ENCODE results near the gene UPK3A.

DNA sequence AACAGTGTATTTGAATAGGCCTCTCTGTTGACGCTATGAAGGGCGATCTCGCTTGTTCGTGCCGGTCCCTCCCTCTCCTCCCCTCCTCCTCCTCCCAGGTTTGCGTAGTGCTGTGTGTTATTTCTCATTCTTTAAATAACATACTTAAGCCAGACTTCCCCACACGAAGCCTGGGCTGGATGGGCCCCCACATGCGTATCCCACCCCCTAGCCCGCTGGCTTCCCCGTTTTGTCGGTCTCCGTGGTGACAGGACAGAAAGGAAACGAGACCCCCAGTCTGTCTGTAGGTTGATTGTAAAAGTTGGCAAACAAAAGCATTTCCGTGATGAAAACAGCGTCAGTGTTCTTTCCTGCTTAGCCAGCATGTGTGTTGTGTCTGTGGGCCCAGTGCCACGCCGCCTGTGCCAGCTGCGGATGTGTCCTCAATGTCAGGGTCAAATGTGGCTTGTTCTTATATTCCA is 52.3 kb downstream of the UPK3A start:
- TF ChIP-seq POLR2AphosphoS5 (IDR thresholded peaks at IDR 0.05; ENCODE audit: low read depth) (no peak), EZH2 (IDR thresholded peaks at IDR 0.05; ENCODE audit: low read depth, unreplicated experiment) (no peak), ZNF331 (CRISPR knock-in tag; IDR thresholded peaks at IDR 0.05; ENCODE audit: low read depth) (no peak), JUNB (IDR thresholded peaks at IDR 0.05; ENCODE audit: unreplicated experiment) (no peak), EZH2phosphoT487 (IDR thresholded peaks at IDR 0.05; ENCODE audit: unreplicated experiment) (no peak), CREB1 (CRISPR knock-in tag; IDR thresholded peaks at IDR 0.05; ENCODE audit: low read depth) (no peak), NANOG (IDR thresholded peaks at IDR 0.05; ENCODE audit: borderline replicate concordance) (no peak), STAT1 (IDR thresholded peaks at IDR 0.05; ENCODE audit: unreplicated experiment) (no peak)
- TF ChIP-seq, protein P1, sequence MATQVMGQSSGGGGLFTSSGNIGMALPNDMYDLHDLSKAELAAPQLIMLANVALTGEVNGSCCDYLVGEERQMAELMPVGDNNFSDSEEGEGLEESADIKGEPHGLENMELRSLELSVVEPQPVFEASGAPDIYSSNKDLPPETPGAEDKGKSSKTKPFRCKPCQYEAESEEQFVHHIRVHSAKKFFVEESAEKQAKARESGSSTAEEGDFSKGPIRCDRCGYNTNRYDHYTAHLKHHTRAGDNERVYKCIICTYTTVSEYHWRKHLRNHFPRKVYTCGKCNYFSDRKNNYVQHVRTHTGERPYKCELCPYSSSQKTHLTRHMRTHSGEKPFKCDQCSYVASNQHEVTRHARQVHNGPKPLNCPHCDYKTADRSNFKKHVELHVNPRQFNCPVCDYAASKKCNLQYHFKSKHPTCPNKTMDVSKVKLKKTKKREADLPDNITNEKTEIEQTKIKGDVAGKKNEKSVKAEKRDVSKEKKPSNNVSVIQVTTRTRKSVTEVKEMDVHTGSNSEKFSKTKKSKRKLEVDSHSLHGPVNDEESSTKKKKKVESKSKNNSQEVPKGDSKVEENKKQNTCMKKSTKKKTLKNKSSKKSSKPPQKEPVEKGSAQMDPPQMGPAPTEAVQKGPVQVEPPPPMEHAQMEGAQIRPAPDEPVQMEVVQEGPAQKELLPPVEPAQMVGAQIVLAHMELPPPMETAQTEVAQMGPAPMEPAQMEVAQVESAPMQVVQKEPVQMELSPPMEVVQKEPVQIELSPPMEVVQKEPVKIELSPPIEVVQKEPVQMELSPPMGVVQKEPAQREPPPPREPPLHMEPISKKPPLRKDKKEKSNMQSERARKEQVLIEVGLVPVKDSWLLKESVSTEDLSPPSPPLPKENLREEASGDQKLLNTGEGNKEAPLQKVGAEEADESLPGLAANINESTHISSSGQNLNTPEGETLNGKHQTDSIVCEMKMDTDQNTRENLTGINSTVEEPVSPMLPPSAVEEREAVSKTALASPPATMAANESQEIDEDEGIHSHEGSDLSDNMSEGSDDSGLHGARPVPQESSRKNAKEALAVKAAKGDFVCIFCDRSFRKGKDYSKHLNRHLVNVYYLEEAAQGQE (IDR thresholded peaks at IDR 0.05; ENCODE audit: unreplicated experiment), result no peak
- TF ChIP-seq, protein P2, sequence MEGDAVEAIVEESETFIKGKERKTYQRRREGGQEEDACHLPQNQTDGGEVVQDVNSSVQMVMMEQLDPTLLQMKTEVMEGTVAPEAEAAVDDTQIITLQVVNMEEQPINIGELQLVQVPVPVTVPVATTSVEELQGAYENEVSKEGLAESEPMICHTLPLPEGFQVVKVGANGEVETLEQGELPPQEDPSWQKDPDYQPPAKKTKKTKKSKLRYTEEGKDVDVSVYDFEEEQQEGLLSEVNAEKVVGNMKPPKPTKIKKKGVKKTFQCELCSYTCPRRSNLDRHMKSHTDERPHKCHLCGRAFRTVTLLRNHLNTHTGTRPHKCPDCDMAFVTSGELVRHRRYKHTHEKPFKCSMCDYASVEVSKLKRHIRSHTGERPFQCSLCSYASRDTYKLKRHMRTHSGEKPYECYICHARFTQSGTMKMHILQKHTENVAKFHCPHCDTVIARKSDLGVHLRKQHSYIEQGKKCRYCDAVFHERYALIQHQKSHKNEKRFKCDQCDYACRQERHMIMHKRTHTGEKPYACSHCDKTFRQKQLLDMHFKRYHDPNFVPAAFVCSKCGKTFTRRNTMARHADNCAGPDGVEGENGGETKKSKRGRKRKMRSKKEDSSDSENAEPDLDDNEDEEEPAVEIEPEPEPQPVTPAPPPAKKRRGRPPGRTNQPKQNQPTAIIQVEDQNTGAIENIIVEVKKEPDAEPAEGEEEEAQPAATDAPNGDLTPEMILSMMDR (conservative IDR thresholded peaks at IDR 0.05; ENCODE audit: low read depth in 2 of 2), result no peak
- TF ChIP-seq, protein P3, sequence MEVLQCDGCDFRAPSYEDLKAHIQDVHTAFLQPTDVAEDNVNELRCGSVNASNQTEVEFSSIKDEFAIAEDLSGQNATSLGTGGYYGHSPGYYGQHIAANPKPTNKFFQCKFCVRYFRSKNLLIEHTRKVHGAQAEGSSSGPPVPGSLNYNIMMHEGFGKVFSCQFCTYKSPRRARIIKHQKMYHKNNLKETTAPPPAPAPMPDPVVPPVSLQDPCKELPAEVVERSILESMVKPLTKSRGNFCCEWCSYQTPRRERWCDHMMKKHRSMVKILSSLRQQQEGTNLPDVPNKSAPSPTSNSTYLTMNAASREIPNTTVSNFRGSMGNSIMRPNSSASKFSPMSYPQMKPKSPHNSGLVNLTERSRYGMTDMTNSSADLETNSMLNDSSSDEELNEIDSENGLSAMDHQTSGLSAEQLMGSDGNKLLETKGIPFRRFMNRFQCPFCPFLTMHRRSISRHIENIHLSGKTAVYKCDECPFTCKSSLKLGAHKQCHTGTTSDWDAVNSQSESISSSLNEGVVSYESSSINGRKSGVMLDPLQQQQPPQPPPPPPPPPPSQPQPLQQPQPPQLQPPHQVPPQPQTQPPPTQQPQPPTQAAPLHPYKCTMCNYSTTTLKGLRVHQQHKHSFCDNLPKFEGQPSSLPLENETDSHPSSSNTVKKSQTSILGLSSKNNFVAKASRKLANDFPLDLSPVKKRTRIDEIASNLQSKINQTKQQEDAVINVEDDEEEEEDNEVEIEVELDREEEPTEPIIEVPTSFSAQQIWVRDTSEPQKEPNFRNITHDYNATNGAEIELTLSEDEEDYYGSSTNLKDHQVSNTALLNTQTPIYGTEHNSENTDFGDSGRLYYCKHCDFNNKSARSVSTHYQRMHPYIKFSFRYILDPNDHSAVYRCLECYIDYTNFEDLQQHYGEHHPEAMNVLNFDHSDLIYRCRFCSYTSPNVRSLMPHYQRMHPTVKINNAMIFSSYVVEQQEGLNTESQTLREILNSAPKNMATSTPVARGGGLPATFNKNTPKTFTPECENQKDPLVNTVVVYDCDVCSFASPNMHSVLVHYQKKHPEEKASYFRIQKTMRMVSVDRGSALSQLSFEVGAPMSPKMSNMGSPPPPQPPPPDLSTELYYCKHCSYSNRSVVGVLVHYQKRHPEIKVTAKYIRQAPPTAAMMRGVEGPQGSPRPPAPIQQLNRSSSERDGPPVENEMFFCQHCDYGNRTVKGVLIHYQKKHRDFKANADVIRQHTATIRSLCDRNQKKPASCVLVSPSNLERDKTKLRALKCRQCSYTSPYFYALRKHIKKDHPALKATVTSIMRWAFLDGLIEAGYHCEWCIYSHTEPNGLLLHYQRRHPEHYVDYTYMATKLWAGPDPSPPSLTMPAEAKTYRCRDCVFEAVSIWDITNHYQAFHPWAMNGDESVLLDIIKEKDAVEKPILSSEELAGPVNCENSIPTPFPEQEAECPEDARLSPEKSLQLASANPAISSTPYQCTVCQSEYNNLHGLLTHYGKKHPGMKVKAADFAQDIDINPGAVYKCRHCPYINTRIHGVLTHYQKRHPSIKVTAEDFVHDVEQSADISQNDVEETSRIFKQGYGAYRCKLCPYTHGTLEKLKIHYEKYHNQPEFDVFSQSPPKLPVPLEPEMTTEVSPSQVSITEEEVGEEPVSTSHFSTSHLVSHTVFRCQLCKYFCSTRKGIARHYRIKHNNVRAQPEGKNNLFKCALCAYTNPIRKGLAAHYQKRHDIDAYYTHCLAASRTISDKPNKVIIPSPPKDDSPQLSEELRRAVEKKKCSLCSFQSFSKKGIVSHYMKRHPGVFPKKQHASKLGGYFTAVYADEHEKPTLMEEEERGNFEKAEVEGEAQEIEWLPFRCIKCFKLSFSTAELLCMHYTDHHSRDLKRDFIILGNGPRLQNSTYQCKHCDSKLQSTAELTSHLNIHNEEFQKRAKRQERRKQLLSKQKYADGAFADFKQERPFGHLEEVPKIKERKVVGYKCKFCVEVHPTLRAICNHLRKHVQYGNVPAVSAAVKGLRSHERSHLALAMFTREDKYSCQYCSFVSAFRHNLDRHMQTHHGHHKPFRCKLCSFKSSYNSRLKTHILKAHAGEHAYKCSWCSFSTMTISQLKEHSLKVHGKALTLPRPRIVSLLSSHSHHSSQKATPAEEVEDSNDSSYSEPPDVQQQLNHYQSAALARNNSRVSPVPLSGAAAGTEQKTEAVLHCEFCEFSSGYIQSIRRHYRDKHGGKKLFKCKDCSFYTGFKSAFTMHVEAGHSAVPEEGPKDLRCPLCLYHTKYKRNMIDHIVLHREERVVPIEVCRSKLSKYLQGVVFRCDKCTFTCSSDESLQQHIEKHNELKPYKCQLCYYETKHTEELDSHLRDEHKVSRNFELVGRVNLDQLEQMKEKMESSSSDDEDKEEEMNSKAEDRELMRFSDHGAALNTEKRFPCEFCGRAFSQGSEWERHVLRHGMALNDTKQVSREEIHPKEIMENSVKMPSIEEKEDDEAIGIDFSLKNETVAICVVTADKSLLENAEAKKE (CRISPR knock-in tag; IDR thresholded peaks at IDR 0.05), result no peak

Measured in GM23338 (cell line).